Keratinocyte (primary cell): ENCODE data around the gene ASCC2. TPM values are rescaled to one million over a fixed set of nuclear protein-coding genes. Genes with fewer than 3 reads are reported as not detected.

Experiments used
- DNase-seq: peaks from one replicate; pipeline ENCODE4 v3.0.0-alpha.2; 2011; ENCODE audit warnings: low read depth, missing footprints, low spot score
- FAIRE-seq: peaks from 2 replicates; lab custom pipeline; 2011; peaks lifted over from hg19 to GRCh38; lab: Jason Lieb, UNC
- H2AFZ ChIP-seq: 2 replicates; pipeline ENCODE4 v1.6.0; 2012; ENCODE audit warnings: low read length, control low read depth, inconsistent platforms; ENCODE audit not compliant: control insufficient read depth
- H3K27ac ChIP-seq: 2 replicates; pipeline ENCODE4 v1.5.1; 2011; ENCODE audit warnings: low read length; ENCODE audit not compliant: control insufficient read depth, insufficient read depth
- H3K27me3 ChIP-seq: 3 replicates; pipeline ENCODE4 v1.6.0; 2011; ENCODE audit warnings: low read length; ENCODE audit not compliant: control insufficient read depth, insufficient read depth; ENCODE audit errors: extremely low read depth
- H3K36me3 ChIP-seq, 2 experiments: 2 replicates in 1 of 2; 3 replicates in 1 of 2; pipeline ENCODE4 v1.5.1; 2011; ENCODE audit warnings: low read length in 2 of 2, mild to moderate bottlenecking in 1 of 2; ENCODE audit not compliant: control insufficient read depth in 2 of 2, insufficient read depth in 2 of 2; ENCODE audit errors: extremely low read depth in 1 of 2
- H3K4me1 ChIP-seq: 3 replicates; pipeline ENCODE4 v1.5.1; 2011; ENCODE audit warnings: low read length; ENCODE audit not compliant: control insufficient read depth, insufficient read depth; ENCODE audit errors: extremely low read depth
- H3K4me2 ChIP-seq: 3 replicates; pipeline ENCODE4 v1.6.0; 2011; ENCODE audit warnings: low read depth, low read length; ENCODE audit not compliant: control insufficient read depth, insufficient read depth; ENCODE audit errors: extremely low read depth
- H3K4me3 ChIP-seq, 3 experiments: fragments of 200-600 bp in 1 of 3; sonication (generic) in 1 of 3; 2 replicates in 2 of 3; 3 replicates in 1 of 3; pipeline ENCODE4 v1.5.1; 2011 to 2016; ENCODE audit warnings: low read length in 3 of 3, mild to moderate bottlenecking in 3 of 3, control low read depth in 2 of 3, inconsistent platforms in 1 of 3, low read depth in 1 of 3, mixed read lengths in 1 of 3, mixed run types in 1 of 3, moderate library complexity in 1 of 3; ENCODE audit not compliant: control insufficient read depth in 2 of 3, insufficient read depth in 2 of 3; ENCODE audit errors: extremely low read depth in 1 of 3
- H3K79me2 ChIP-seq: 2 replicates; pipeline ENCODE4 v1.6.0; 2012; ENCODE audit warnings: low read length; ENCODE audit not compliant: control insufficient read depth, insufficient read depth
- H3K9ac ChIP-seq: 3 replicates; pipeline ENCODE4 v1.6.0; 2011; ENCODE audit warnings: low read length; ENCODE audit not compliant: control insufficient read depth, insufficient read depth; ENCODE audit errors: extremely low read depth
- H3K9me1 ChIP-seq: 3 replicates; pipeline ENCODE4 v1.6.0; 2011; ENCODE audit warnings: low read length; ENCODE audit not compliant: control insufficient read depth, insufficient read depth; ENCODE audit errors: extremely low read depth
- H3K9me3 ChIP-seq: 2 replicates; pipeline ENCODE4 v1.5.1; 2012; ENCODE audit warnings: low read depth, low read length; ENCODE audit not compliant: control insufficient read depth
- H4K20me1 ChIP-seq: 3 replicates; pipeline ENCODE4 v1.6.0; 2011; ENCODE audit warnings: low read length; ENCODE audit not compliant: control insufficient read depth, insufficient read depth; ENCODE audit errors: extremely low read depth
- CTCF ChIP-seq, 3 experiments: IDR thresholded peaks in 1 of 3; conservative IDR thresholded peaks in 1 of 3; optimal IDR thresholded peaks in 1 of 3; 2 replicates in 2 of 3; 3 replicates in 1 of 3; pipeline versions ENCODE3 to v1.5.1; 2011; ENCODE audit warnings: low read length in 3 of 3, mild to moderate bottlenecking in 3 of 3, moderate library complexity in 2 of 3, control low read depth in 1 of 3, inconsistent platforms in 1 of 3; ENCODE audit not compliant: insufficient read depth in 2 of 3; ENCODE audit errors: extremely low read depth in 1 of 3
- EZH2 ChIP-seq: IDR thresholded peaks from one replicate; pipeline ENCODE4 v1.6.1; 2012; ENCODE audit warnings: inconsistent platforms, mild to moderate bottlenecking, low read length, moderate library complexity
- dilution Hi-C: fragments of 300-500 bp; cut with MboI; formaldehyde crosslinking; loops from one replicate; pipeline ENCODE4 v1.7.0; 2020; ENCODE audit warnings: low sequenced_read_pairs; ENCODE audit not compliant: extremely low pct_ligation_motif_present
- polyA plus RNA-seq, 5 experiments: library from polyadenylated mRNA; depleted of rRNA in 3 of 5; stranded (reverse) in 3 of 5; stranded (forward) in 1 of 5; unstranded in 1 of 5; fragments of >200 nt; gene quantifications; 1 replicate in 1 of 5; 2 replicates in 3 of 5; 3 replicates in 1 of 5; pipeline versions ENCODE4 v1.2.1 to v1.2.3, GENCODE V29; 2011 to 2012; ENCODE audit warnings: missing spikeins in 2 of 5, low read depth in 1 of 5, low replicate concordance in 1 of 5

ASCC2 gene
- polyA plus RNA-seq, 1 donor (not counting 4 experiments of a cell fraction or from before 2014, with no cell fraction given) = 51.3 TPM

DNA sequence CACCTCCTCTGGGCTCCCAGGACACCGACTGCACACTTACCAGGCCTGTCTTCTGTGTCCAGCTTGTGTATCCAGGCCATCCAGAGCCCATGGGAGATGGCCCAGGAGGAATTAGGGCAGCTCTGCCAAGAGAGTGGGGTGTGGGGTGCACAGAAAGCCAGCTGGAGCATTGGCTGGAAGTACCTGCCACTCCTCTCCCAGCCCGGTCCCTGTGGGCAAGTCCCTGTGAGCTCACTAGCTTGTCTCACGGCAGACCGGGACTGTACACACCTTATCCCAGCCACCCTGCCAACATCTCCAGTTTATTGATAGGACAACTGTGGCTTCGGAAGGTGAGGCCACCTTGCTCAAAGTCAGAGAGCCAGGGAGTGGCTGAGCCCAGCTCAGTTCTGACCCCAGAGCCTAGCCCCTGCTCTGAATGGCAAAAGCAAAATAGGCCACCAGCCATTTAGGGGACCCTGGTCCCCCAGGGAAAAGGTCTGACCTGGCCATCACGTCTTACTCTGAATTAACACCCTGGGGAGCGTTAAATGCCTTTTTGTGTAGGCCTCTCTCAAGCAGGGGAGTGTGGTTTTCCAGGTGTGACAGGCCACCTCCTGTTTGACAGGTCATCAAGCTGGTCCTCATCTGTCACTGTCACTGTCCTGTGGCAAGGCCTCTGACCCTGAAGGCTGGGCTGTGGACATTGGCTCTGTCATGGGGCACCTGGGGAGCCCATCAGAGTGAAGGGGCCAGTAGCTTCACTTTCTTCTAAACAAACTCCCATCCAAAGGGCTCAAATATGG lies 55.8 kb downstream of the ASCC2 start:
- peak overlapping the region; percentile 83 for H3K27ac ChIP-seq
- H3K9me3 ChIP-seq = no peaks in the 10 kb centered on the region
- TF ChIP-seq CTCF (optimal IDR thresholded peaks at IDR 0.05 in 1 of 3, IDR thresholded peaks at IDR 0.05 in 1 of 3, conservative IDR thresholded peaks at IDR 0.05 in 1 of 3; ENCODE audit: extremely low read depth in 1 of 3, insufficient read depth in 2 of 3, low read length in 3 of 3) (no peak), EZH2 (no peak)
- H3K4me2 ChIP-seq = peak overlapping the region; percentile 6
- dilution Hi-C loops = no loop called here
- no peaks in the 10 kb centered on the region for H3K9me1 ChIP-seq
- H2AFZ ChIP-seq = peak overlapping the region; percentile 59
- H3K79me2 ChIP-seq = no peaks in the 10 kb centered on the region
- no peak overlapping the region for H3K4me3 ChIP-seq
- DNase-seq (no peak), FAIRE-seq (peak; percentile 62)
- peaks cover 43% of the 10 kb centered on the region for H3K4me1 ChIP-seq
- no peaks in the 10 kb centered on the region for H4K20me1 ChIP-seq
- H3K27me3 ChIP-seq = no peaks in the 10 kb centered on the region
- H3K9ac ChIP-seq = peak overlapping the region; percentile 59
- H3K36me3 ChIP-seq = peaks cover 0 to 3% of the 10 kb centered on the region in 2 experiments

GRCh38 chr22:29780748-29781676 lies 57.1 kb downstream of the ASCC2 start:
- Histone ChIP-seq H3K9ac (peak overlapping the region; percentile 66), H3K9me1 (no peaks in the 10 kb centered on the region), H2AFZ (peak overlapping the region; percentile 74), H3K4me2 (peak overlapping the region; percentile 63), H3K36me3 (no peaks in the 10 kb centered on the region), H3K4me1 (peaks cover 41% of the 10 kb centered on the region), H3K9me3 (no peaks in the 10 kb centered on the region), H3K4me3 (no peak overlapping the region), H3K27me3 (no peaks in the 10 kb centered on the region), H3K79me2 (no peaks in the 10 kb centered on the region), H4K20me1 (no peaks in the 10 kb centered on the region), H3K27ac (peak overlapping the region; percentile 83)
- DNase-seq (no peak), FAIRE-seq (peak; percentile 98)
- no peak for TF ChIP-seq EZH2
- no peak for TF ChIP-seq CTCF (optimal IDR thresholded peaks at IDR 0.05 in 1 of 3, IDR thresholded peaks at IDR 0.05 in 1 of 3, conservative IDR thresholded peaks at IDR 0.05 in 1 of 3; ENCODE audit: extremely low read depth in 1 of 3, insufficient read depth in 2 of 3, low read length in 3 of 3)
- dilution Hi-C loops = no loop called here
